HepG2 (cell line): ENCODE measurements around the gene FHIT. TPM values are rescaled to one million over a fixed set of nuclear protein-coding genes. Genes with fewer than 3 reads are reported as not detected.

ENCODE experiments used
- CENPT ChIP-seq: sonication (generic); formaldehyde crosslinking; IDR thresholded peaks from 2 replicates; pipeline ENCODE4 v1.8.0; 2022; ENCODE audit warnings: low read depth, mild to moderate bottlenecking, moderate library complexity, missing genetic modification reagents
- HDAC2 ChIP-seq: sonication (generic); formaldehyde crosslinking; IDR thresholded peaks from 2 replicates; pipeline ENCODE4 v1.4.0; 2020; ENCODE audit warnings: missing genetic modification reagents
- JARID2 ChIP-seq: sonication (generic); formaldehyde crosslinking; IDR thresholded peaks from 2 replicates; pipeline ENCODE4 v1.8.1; 2023; ENCODE audit warnings: missing genetic modification reagents, inconsistent platforms; ENCODE audit not compliant: insufficient replicate concordance
- MAFF ChIP-seq: IDR thresholded peaks from 2 replicates; pipeline ENCODE4 v1.6.1; 2011; ENCODE audit warnings: low read depth, low read length, improper control_type of control experiment
- MED13 ChIP-seq: sonication (generic); formaldehyde crosslinking; IDR thresholded peaks from 2 replicates; pipeline ENCODE4 v1.5.0; 2020; ENCODE audit warnings: missing genetic modification reagents
- ZNF615 ChIP-seq: sonication (generic); formaldehyde crosslinking; IDR thresholded peaks from 2 replicates; pipeline ENCODE4 v1.5.0; 2020; ENCODE audit warnings: mild to moderate bottlenecking, missing genetic modification reagents, borderline replicate concordance
- ZNF672 ChIP-seq: sonication (generic); formaldehyde crosslinking; IDR thresholded peaks from 2 replicates; pipeline ENCODE4 v1.8.1; 2022; ENCODE audit warnings: missing genetic modification reagents
- ZNF850 ChIP-seq: sonication (generic); formaldehyde crosslinking; conservative IDR thresholded peaks from 2 replicates; pipeline ENCODE4 v1.9.0; 2021; ENCODE audit warnings: mild to moderate bottlenecking, missing genetic modification reagents
- ZSCAN30 ChIP-seq: sonication (generic); formaldehyde crosslinking; IDR thresholded peaks from 2 replicates; pipeline ENCODE4 v1.5.0; 2020; ENCODE audit warnings: mild to moderate bottlenecking, missing genetic modification reagents
- polyA plus RNA-seq, 8 experiments: library from polyadenylated mRNA; depleted of rRNA in 3 of 8; stranded (reverse) in 7 of 8; unstranded in 1 of 8; fragments of >200 nt; fragmentation: Illumina TruSeq in 4 of 8; extraction: Trizol in 4 of 8; gene quantifications; 2 replicates each; pipeline versions ENCODE4 v1.2.1 to v1.2.3, GENCODE V29; 2011 to 2016; ENCODE audit warnings: low read depth in 4 of 8, missing spikeins in 1 of 8, mixed read lengths in 1 of 8; ENCODE audit not compliant: insufficient read depth in 1 of 8
- total RNA-seq, 5 experiments: library from RNA; depleted of rRNA; stranded (reverse); fragments of >200 nt; fragmentation: Illumina TruSeq; extraction: Trizol; gene quantifications; 2 replicates each; pipeline ENCODE4 v1.2.3, GENCODE V29; 2016; ENCODE audit warnings: low read depth in 1 of 5
- TF ChIP-seq, protein P1 (sequence below): sonication (generic); formaldehyde crosslinking; IDR thresholded peaks from 2 replicates; pipeline ENCODE4 v1.4.0; 2020; ENCODE audit warnings: missing genetic modification reagents, borderline replicate concordance
- TF ChIP-seq, protein P2 (sequence below): sonication (generic); formaldehyde crosslinking; IDR thresholded peaks from 2 replicates; pipeline ENCODE4 v1.8.0; 2022; ENCODE audit warnings: mild to moderate bottlenecking, missing genetic modification reagents, moderate library complexity
- TF ChIP-seq, protein P3 (sequence below): sonication (generic); formaldehyde crosslinking; IDR thresholded peaks from 2 replicates; pipeline ENCODE4 v1.5.0; 2020; ENCODE audit warnings: mild to moderate bottlenecking, missing genetic modification reagents
- TF ChIP-seq, protein P4 (sequence below): sonication (generic); formaldehyde crosslinking; IDR thresholded peaks from 2 replicates; pipeline ENCODE4 v1.4.0; 2020; ENCODE audit warnings: missing genetic modification reagents
- TF ChIP-seq, protein P5 (sequence below): sonication (generic); formaldehyde crosslinking; IDR thresholded peaks from 2 replicates; pipeline ENCODE4 v1.4.0; 2020; ENCODE audit warnings: missing genetic modification reagents
- TF ChIP-seq, protein P6 (sequence below): sonication (generic); formaldehyde crosslinking; conservative IDR thresholded peaks from 2 replicates; pipeline ENCODE4 v1.8.0; 2022; ENCODE audit warnings: missing genetic modification reagents
- TF ChIP-seq, protein P7 (sequence below): fragments of 450-650 bp; IDR thresholded peaks from 2 replicates; pipeline ENCODE4 v1.6.1; 2017

FHIT gene
- total and polyA plus RNA-seq, 2 of the 13 experiments (the other 11 are each of a cell fraction or from before 2014, with no cell fraction given) = 4.0 to 4.6 TPM

DNA sequence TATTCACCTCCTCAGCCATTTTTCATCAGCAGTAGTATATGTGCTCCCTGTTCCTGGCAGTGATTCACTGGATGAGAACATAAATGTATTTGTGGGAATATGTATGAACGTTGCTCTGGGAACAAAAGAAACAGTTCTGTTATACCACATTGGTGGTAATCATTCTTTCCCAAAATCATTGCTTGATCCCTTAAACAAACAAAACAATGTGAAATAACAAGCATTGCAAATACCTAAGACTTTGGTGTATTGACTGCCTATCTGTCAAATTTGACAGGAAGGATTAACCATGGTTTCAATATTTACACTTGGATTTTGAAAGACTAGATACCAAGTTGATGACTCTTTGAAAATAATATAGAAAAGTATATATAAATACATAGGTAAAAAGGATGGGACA, 284.1 kb downstream of the FHIT start (continued):
- TF ChIP-seq, protein P1, sequence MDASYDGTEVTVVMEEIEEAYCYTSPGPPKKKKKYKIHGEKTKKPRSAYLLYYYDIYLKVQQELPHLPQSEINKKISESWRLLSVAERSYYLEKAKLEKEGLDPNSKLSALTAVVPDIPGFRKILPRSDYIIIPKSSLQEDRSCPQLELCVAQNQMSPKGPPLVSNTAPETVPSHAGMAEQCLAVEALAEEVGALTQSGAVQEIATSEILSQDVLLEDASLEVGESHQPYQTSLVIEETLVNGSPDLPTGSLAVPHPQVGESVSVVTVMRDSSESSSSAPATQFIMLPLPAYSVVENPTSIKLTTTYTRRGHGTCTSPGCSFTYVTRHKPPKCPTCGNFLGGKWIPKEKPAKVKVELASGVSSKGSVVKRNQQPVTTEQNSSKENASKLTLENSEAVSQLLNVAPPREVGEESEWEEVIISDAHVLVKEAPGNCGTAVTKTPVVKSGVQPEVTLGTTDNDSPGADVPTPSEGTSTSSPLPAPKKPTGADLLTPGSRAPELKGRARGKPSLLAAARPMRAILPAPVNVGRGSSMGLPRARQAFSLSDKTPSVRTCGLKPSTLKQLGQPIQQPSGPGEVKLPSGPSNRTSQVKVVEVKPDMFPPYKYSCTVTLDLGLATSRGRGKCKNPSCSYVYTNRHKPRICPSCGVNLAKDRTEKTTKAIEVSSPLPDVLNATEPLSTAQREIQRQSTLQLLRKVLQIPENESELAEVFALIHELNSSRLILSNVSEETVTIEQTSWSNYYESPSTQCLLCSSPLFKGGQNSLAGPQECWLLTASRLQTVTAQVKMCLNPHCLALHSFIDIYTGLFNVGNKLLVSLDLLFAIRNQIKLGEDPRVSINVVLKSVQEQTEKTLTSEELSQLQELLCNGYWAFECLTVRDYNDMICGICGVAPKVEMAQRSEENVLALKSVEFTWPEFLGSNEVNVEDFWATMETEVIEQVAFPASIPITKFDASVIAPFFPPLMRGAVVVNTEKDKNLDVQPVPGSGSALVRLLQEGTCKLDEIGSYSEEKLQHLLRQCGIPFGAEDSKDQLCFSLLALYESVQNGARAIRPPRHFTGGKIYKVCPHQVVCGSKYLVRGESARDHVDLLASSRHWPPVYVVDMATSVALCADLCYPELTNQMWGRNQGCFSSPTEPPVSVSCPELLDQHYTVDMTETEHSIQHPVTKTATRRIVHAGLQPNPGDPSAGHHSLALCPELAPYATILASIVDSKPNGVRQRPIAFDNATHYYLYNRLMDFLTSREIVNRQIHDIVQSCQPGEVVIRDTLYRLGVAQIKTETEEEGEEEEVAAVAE (CRISPR knock-in tag) = no peak
- no peak for TF ChIP-seq CENPT (CRISPR knock-in tag)
- no peak for TF ChIP-seq JARID2 (CRISPR knock-in tag)
- TF ChIP-seq, protein P2, sequence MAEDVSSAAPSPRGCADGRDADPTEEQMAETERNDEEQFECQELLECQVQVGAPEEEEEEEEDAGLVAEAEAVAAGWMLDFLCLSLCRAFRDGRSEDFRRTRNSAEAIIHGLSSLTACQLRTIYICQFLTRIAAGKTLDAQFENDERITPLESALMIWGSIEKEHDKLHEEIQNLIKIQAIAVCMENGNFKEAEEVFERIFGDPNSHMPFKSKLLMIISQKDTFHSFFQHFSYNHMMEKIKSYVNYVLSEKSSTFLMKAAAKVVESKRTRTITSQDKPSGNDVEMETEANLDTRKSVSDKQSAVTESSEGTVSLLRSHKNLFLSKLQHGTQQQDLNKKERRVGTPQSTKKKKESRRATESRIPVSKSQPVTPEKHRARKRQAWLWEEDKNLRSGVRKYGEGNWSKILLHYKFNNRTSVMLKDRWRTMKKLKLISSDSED (CRISPR knock-in tag) = no peak
- no peak for TF ChIP-seq ZNF672 (CRISPR knock-in tag)
- TF ChIP-seq HDAC2 (CRISPR knock-in tag) = peak; percentile 92
- TF ChIP-seq, protein P3, sequence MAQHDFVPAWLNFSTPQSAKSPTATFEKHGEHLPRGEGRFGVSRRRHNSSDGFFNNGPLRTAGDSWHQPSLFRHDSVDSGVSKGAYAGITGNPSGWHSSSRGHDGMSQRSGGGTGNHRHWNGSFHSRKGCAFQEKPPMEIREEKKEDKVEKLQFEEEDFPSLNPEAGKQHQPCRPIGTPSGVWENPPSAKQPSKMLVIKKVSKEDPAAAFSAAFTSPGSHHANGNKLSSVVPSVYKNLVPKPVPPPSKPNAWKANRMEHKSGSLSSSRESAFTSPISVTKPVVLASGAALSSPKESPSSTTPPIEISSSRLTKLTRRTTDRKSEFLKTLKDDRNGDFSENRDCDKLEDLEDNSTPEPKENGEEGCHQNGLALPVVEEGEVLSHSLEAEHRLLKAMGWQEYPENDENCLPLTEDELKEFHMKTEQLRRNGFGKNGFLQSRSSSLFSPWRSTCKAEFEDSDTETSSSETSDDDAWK (CRISPR knock-in tag) = no peak
- TF ChIP-seq, protein P4, sequence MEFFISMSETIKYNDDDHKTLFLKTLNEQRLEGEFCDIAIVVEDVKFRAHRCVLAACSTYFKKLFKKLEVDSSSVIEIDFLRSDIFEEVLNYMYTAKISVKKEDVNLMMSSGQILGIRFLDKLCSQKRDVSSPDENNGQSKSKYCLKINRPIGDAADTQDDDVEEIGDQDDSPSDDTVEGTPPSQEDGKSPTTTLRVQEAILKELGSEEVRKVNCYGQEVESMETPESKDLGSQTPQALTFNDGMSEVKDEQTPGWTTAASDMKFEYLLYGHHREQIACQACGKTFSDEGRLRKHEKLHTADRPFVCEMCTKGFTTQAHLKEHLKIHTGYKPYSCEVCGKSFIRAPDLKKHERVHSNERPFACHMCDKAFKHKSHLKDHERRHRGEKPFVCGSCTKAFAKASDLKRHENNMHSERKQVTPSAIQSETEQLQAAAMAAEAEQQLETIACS (CRISPR knock-in tag) = no peak
- TF ChIP-seq ZNF850 = no peak
- no peak for TF ChIP-seq ZSCAN30 (CRISPR knock-in tag)
- TF ChIP-seq ZNF615 = no peak
- TF ChIP-seq, protein P5, sequence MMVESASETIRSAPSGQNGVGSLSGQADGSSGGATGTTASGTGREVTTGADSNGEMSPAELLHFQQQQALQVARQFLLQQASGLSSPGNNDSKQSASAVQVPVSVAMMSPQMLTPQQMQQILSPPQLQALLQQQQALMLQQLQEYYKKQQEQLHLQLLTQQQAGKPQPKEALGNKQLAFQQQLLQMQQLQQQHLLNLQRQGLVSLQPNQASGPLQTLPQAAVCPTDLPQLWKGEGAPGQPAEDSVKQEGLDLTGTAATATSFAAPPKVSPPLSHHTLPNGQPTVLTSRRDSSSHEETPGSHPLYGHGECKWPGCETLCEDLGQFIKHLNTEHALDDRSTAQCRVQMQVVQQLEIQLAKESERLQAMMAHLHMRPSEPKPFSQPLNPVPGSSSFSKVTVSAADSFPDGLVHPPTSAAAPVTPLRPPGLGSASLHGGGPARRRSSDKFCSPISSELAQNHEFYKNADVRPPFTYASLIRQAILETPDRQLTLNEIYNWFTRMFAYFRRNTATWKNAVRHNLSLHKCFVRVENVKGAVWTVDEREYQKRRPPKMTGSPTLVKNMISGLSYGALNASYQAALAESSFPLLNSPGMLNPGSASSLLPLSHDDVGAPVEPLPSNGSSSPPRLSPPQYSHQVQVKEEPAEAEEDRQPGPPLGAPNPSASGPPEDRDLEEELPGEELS = 0 out of 2 replicates have a peak, but pooled peaks have one; percentile 65
- no peak for TF ChIP-seq MED13 (CRISPR knock-in tag)
- TF ChIP-seq, protein P6, sequence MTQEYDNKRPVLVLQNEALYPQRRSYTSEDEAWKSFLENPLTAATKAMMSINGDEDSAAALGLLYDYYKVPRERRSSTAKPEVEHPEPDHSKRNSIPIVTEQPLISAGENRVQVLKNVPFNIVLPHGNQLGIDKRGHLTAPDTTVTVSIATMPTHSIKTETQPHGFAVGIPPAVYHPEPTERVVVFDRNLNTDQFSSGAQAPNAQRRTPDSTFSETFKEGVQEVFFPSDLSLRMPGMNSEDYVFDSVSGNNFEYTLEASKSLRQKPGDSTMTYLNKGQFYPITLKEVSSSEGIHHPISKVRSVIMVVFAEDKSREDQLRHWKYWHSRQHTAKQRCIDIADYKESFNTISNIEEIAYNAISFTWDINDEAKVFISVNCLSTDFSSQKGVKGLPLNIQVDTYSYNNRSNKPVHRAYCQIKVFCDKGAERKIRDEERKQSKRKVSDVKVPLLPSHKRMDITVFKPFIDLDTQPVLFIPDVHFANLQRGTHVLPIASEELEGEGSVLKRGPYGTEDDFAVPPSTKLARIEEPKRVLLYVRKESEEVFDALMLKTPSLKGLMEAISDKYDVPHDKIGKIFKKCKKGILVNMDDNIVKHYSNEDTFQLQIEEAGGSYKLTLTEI (CRISPR knock-in tag) = no peak
- no peak for TF ChIP-seq MAFF
- TF ChIP-seq, protein P7, sequence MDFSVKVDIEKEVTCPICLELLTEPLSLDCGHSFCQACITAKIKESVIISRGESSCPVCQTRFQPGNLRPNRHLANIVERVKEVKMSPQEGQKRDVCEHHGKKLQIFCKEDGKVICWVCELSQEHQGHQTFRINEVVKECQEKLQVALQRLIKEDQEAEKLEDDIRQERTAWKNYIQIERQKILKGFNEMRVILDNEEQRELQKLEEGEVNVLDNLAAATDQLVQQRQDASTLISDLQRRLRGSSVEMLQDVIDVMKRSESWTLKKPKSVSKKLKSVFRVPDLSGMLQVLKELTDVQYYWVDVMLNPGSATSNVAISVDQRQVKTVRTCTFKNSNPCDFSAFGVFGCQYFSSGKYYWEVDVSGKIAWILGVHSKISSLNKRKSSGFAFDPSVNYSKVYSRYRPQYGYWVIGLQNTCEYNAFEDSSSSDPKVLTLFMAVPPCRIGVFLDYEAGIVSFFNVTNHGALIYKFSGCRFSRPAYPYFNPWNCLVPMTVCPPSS = no peak
